Kidney glomerular epithelial cell (primary cell): ENCODE data around the gene C5orf58.
A peak's percentile ranks its signal among the peaks of the same experiment; 100 is the strongest.

Experiments used
- DNase-seq: peaks from one replicate; lab custom pipeline; 2025; lab: John Stamatoyannopoulos, UW

C5orf58 gene

GRCh38 chr5:170256571-170256970 lies 23.8 kb downstream of the C5orf58 start:
- no peak for DNase-seq

- no peak for DNase-seq
Observed at GRCh38 chr5:170257370-170257769, 24.6 kb downstream of the C5orf58 start.

GRCh38 chr5:170261528-170262043 lies 28.8 kb downstream of the C5orf58 start:
- no peak for DNase-seq

GRCh38 chr5:170262061-170263045 lies 29.6 kb downstream of the C5orf58 start:
- no peak for DNase-seq

- DNase-seq: no peak
Observed at GRCh38 chr5:170263906-170264305, 31.1 kb downstream of the C5orf58 start.

- no peak for DNase-seq
Observed at GRCh38 chr5:170265522-170265921, 32.7 kb downstream of the C5orf58 start.

- no peak for DNase-seq
Observed at GRCh38 chr5:170266570-170267381, 34.0 kb downstream of the C5orf58 start.

GRCh38 chr5:170267431-170268152 lies 34.8 kb downstream of the C5orf58 start:
- peak; percentile 63 for DNase-seq

GRCh38 chr5:170268153-170268689 lies 35.4 kb downstream of the C5orf58 start:
- no peak for DNase-seq

GRCh38 chr5:170268884-170269283 lies 36.1 kb downstream of the C5orf58 start:
- DNase-seq: no peak

GRCh38 chr5:170269579-170269978 lies 36.8 kb downstream of the C5orf58 start:
- DNase-seq: no peak

GRCh38 chr5:170270293-170271069 lies 37.7 kb downstream of the C5orf58 start:
- no peak for DNase-seq

- no peak for DNase-seq
Observed at GRCh38 chr5:170273968-170274710, 41.4 kb downstream of the C5orf58 start.

- no peak for DNase-seq
Observed at GRCh38 chr5:170275376-170275994, 42.7 kb downstream of the C5orf58 start.

GRCh38 chr5:170276140-170276539 lies 43.4 kb downstream of the C5orf58 start:
- DNase-seq: no peak

- DNase-seq: no peak
Observed at GRCh38 chr5:170277867-170278281, 45.1 kb downstream of the C5orf58 start.

- DNase-seq: no peak
Observed at GRCh38 chr5:170278611-170279458, 46.0 kb downstream of the C5orf58 start.

- DNase-seq: no peak
Observed at GRCh38 chr5:170279459-170279817, 46.7 kb downstream of the C5orf58 start.

GRCh38 chr5:170280011-170280493 lies 47.3 kb downstream of the C5orf58 start:
- no peak for DNase-seq
